ENCODE results near the gene TEKT3. TPM values are rescaled to one million over a fixed set of nuclear protein-coding genes. Genes with fewer than 3 reads are reported as not detected.

Gene TEKT3
- total RNA-seq, 4 donors from 2014 or later, result not detected

DNA sequence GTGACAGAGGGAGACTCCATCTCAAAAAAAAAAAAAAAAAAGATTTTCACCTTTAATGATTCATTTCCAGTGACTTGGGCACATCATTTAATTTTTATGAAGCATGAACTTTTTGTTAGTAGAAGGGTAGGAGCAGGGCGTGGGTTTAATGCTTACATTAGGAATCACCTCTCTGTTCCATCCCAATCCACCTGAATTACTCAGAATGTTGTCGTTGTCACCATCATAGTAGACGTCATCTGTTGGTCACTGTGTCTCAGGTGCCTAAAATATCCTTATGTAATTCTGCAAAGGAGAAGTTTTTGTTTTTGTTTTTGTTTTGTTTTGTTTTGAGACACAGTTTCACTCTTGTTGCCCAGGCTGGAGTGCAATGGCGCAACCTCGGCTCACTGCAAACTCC lies 38.3 kb upstream of the TEKT3 start:
- H3K4me3 ChIP-seq, result no peak overlapping the region
- H3K27me3 ChIP-seq, result no peaks in the 10 kb centered on the region
- peaks cover 0 to 10% of the 10 kb centered on the region in 2 donors for H3K4me1 ChIP-seq
- DNase-seq, result no peak
- TF ChIP-seq POLR2A (IDR thresholded peaks at IDR 0.05), result no peak
- TF ChIP-seq CTCF (IDR thresholded peaks at IDR 0.05 in 4 of 5, conservative IDR thresholded peaks at IDR 0.05 in 1 of 5), result no peak
- in situ Hi-C loops (cut with MboI; ENCODE audit: low sequenced_read_pairs in 4 of 4) (loop anchor here in 1 of 4 donors (25.0 kb wide), 1 partner anchor 133 kb away; no protein-coding TSS in a partner anchor), intact Hi-C loops (cut with DNase I; ENCODE audit: low total_unique reads) (no loop called here)
- ATAC-seq, result no peak
- H3K27ac ChIP-seq, result no peak overlapping the region
- H3K9me3 ChIP-seq, result no peaks in the 10 kb centered on the region
- H3K36me3 ChIP-seq, result no peaks in the 10 kb centered on the region

- Histone ChIP-seq H3K27ac (no peak overlapping the region), H3K27me3 (no peaks in the 10 kb centered on the region), H3K4me3 (no peak overlapping the region), H3K36me3 (no peaks in the 10 kb centered on the region), H3K4me1 (no peaks in the 10 kb centered on the region), H3K9me3 (no peaks in the 10 kb centered on the region)
- in situ Hi-C loops (cut with MboI; ENCODE audit: low sequenced_read_pairs in 4 of 4), result loop anchor here in 1 of 4 donors (25.0 kb wide), 1 partner anchor 134 kb away; no protein-coding TSS in a partner anchor
- ATAC-seq (no peak), DNase-seq (no peak)
- no peak for TF ChIP-seq POLR2A (IDR thresholded peaks at IDR 0.05)
- TF ChIP-seq CTCF (IDR thresholded peaks at IDR 0.05 in 4 of 5, conservative IDR thresholded peaks at IDR 0.05 in 1 of 5), result no peak
- intact Hi-C loops (cut with DNase I; ENCODE audit: low total_unique reads), result no loop called here
Measured at GRCh38 chr17:15378243-15378642, 36.8 kb upstream of the TEKT3 start.

GRCh38 chr17:15377616-15378015 lies 36.2 kb upstream of the TEKT3 start:
- H3K36me3 ChIP-seq, result no peaks in the 10 kb centered on the region
- no peak overlapping the region for H3K27ac ChIP-seq
- intact Hi-C loops (cut with DNase I; ENCODE audit: low total_unique reads) (no loop called here), in situ Hi-C loops (cut with MboI; ENCODE audit: low sequenced_read_pairs in 4 of 4) (loop anchor here in 1 of 4 donors (25.0 kb wide), 1 partner anchor 135 kb away; no protein-coding TSS in a partner anchor)
- no peaks in the 10 kb centered on the region for H3K27me3 ChIP-seq
- no peak overlapping the region for H3K4me3 ChIP-seq
- no peak for TF ChIP-seq POLR2A (IDR thresholded peaks at IDR 0.05)
- TF ChIP-seq CTCF (IDR thresholded peaks at IDR 0.05 in 4 of 5, conservative IDR thresholded peaks at IDR 0.05 in 1 of 5), result no peak
- no peak for DNase-seq
- H3K9me3 ChIP-seq, result no peaks in the 10 kb centered on the region
- no peaks in the 10 kb centered on the region for H3K4me1 ChIP-seq
- no peak for ATAC-seq

DNA sequence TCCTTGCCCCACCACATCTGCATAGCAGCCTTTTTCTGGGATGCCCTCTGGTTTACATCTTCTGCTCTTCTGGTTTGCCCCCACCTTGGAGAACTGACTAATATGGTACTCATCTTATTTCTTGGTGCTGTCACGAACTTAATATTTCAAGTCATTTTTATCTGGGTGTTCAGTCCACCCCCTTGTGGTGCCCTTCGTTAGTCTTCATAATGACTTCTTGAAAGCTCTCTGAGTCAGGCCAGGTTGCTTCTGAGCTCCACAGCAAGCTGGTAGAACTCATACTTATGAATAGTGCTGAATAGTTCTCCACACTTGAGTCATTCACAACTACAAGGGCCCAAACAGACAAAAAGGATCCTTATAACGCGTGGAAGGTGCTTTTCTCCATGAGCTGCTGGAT lies 35.8 kb upstream of the TEKT3 start:
- Histone ChIP-seq H3K9me3 (no peaks in the 10 kb centered on the region), H3K27ac (no peak overlapping the region), H3K27me3 (no peaks in the 10 kb centered on the region), H3K4me1 (no peaks in the 10 kb centered on the region), H3K4me3 (no peak overlapping the region), H3K36me3 (no peaks in the 10 kb centered on the region)
- ATAC-seq, result no peak
- in situ Hi-C loops (cut with MboI; ENCODE audit: low sequenced_read_pairs in 4 of 4), result loop anchor here in 1 of 4 donors (25.0 kb wide), 1 partner anchor 135 kb away; no protein-coding TSS in a partner anchor
- DNase-seq, result no peak
- TF ChIP-seq CTCF (IDR thresholded peaks at IDR 0.05 in 4 of 5, conservative IDR thresholded peaks at IDR 0.05 in 1 of 5) (no peak), POLR2A (IDR thresholded peaks at IDR 0.05) (no peak)
- intact Hi-C loops (cut with DNase I; ENCODE audit: low total_unique reads), result no loop called here

Data from gastrocnemius medialis (tissue), 4 donors.